ENCODE measurements around the gene TRIM54. TPM values are rescaled to one million over a fixed set of nuclear protein-coding genes. Genes with fewer than 3 reads are reported as not detected.

The TRIM54 gene
- total and polyA plus RNA-seq, 2 of the 8 experiments (the other 6 are each of a cell fraction or from before 2014, with no cell fraction given), result 3.9 to 5.8 TPM

DNA sequence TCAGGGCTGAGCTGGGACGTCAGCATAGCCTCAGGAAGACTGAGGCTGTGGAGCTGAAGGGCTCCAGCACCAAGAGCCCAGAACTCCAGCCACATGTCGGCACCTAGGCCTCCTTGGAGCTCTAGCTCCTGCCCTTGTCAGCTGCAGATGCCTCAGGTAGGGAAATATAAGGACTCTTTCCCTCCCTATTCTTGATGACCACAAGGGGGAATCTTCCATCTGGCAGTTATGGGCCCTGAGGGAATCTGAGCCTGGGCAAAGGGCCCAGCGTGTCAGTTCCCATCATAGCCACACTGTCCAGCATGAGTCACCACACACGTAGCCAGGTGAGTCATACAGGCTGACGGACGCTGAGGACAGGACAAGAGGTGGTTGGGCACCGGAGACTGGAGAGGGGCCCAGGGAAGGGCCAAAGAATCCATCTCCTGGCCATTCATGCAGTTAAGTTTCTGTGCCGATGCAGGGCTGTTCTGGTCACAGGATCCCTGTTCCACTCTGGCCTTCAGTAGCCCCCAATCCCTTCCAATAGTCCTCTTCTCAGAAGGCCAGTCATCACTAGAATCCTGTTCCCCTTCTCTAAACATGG lies 38.8 kb downstream of the TRIM54 start (continued):
- 0 out of 4 replicates have a peak, but pooled peaks of 1 of the 2 experiments have one; percentile 64 for TF ChIP-seq SIN3A (conservative IDR thresholded peaks at IDR 0.05 in 1 of 2, IDR thresholded peaks at IDR 0.05 in 1 of 2; ENCODE audit: low read depth in 1 of 2, low read length in 2 of 2)
- no peak for TF ChIP-seq EZH2 (IDR thresholded peaks at IDR 0.05; ENCODE audit: low read depth, low read length, severe bottlenecking)
- TF ChIP-seq POLR2A (IDR thresholded peaks at IDR 0.05; ENCODE audit: control extremely low read depth in 1 of 2, low read depth in 2 of 2, low read length in 2 of 2), result no peak

Data from H1 (cell line).